ENCODE results near the gene PSMG4. TPM values are rescaled to one million over a fixed set of nuclear protein-coding genes. Genes with fewer than 3 reads are reported as not detected.
A peak's percentile ranks its signal among the peaks of the same experiment; 100 is the strongest.

The PSMG4 gene
- total and polyA plus RNA-seq, 9 of the 15 experiments (the other 6 are each of a cell fraction or from before 2014, with no cell fraction given), result 12.9 to 185 (median 52.0) TPM

DNA sequence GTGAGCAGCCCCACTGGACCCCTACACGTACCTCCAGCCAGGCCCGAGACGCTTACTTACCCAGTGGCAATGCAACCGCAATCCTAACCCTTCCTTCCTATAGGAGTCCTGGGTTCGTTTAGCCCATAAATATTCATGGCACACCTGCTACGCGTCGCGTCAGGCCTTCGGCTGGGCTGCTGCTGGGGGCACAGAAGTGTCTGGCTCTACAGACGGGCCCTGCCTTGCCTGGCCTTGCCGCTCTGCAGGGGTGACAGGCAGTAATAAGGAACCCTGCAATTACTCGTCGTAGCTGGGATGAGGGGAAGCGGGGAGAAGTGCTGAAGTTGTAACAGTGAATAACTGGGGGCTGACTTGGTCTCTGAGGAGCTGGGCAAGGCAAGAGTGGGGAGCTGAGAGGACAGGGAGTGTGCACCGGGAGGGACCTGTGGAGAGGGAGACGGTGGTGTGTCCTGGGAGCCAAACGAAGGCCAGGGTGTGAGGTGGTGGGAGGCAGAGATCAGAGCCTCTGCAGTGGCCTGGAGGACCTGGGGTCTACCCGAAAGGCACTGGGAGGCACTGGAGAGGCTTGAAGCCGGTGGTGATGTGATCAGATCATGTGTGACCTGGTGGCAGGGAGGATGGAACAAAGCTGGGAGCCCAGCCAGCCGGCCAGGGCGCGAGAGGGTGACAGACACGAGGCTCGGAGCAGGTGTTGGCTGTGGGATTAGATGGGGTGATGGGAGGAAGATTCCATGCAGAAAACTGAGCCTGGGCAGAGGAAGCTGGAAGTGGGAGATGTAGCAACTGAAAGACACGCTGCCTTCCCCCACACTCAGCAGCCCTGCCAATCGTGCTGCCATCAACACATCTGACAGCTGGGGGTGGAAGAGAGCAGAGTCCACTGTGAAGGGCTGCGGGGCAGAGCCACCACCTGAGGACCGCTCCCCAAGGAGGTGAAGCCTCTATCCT lies 36.4 kb downstream of the PSMG4 start (continued):
- TF ChIP-seq SRSF1 (IDR thresholded peaks at IDR 0.05; ENCODE audit: low read depth, low read length) (no peak), KLF13 (tag; IDR thresholded peaks at IDR 0.05; ENCODE audit: borderline replicate concordance, low read depth) (no peak), ZNF253 (CRISPR knock-in tag; conservative IDR thresholded peaks at IDR 0.05) (no peak), NCOA1 (IDR thresholded peaks at IDR 0.05; ENCODE audit: low read depth) (no peak), SMC3 (conservative IDR thresholded peaks at IDR 0.05; ENCODE audit: insufficient read depth, low read depth, low read length) (0 out of 2 replicates have a peak, but pooled peaks have one; percentile 9), SRSF3 (IDR thresholded peaks at IDR 0.05; ENCODE audit: insufficient read depth, low read length) (no peak), CREBBP (IDR thresholded peaks at IDR 0.05; ENCODE audit: low read depth, low read length) (no peak), CBX8 (IDR thresholded peaks at IDR 0.05; ENCODE audit: borderline replicate concordance, extremely low read depth, low read depth, low read length, poor library complexity, severe bottlenecking) (no peak), ZNF507 (tag; conservative IDR thresholded peaks at IDR 0.05) (no peak)
- TF ChIP-seq, protein P1, sequence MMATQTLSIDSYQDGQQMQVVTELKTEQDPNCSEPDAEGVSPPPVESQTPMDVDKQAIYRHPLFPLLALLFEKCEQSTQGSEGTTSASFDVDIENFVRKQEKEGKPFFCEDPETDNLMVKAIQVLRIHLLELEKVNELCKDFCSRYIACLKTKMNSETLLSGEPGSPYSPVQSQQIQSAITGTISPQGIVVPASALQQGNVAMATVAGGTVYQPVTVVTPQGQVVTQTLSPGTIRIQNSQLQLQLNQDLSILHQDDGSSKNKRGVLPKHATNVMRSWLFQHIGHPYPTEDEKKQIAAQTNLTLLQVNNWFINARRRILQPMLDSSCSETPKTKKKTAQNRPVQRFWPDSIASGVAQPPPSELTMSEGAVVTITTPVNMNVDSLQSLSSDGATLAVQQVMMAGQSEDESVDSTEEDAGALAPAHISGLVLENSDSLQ (IDR thresholded peaks at IDR 0.05), result peak; percentile 36; the same call in 1 of the 2 replicates
- TF ChIP-seq, protein P2, sequence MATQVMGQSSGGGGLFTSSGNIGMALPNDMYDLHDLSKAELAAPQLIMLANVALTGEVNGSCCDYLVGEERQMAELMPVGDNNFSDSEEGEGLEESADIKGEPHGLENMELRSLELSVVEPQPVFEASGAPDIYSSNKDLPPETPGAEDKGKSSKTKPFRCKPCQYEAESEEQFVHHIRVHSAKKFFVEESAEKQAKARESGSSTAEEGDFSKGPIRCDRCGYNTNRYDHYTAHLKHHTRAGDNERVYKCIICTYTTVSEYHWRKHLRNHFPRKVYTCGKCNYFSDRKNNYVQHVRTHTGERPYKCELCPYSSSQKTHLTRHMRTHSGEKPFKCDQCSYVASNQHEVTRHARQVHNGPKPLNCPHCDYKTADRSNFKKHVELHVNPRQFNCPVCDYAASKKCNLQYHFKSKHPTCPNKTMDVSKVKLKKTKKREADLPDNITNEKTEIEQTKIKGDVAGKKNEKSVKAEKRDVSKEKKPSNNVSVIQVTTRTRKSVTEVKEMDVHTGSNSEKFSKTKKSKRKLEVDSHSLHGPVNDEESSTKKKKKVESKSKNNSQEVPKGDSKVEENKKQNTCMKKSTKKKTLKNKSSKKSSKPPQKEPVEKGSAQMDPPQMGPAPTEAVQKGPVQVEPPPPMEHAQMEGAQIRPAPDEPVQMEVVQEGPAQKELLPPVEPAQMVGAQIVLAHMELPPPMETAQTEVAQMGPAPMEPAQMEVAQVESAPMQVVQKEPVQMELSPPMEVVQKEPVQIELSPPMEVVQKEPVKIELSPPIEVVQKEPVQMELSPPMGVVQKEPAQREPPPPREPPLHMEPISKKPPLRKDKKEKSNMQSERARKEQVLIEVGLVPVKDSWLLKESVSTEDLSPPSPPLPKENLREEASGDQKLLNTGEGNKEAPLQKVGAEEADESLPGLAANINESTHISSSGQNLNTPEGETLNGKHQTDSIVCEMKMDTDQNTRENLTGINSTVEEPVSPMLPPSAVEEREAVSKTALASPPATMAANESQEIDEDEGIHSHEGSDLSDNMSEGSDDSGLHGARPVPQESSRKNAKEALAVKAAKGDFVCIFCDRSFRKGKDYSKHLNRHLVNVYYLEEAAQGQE (IDR thresholded peaks at IDR 0.05; ENCODE audit: borderline replicate concordance), result peak; percentile 36; the same call in 1 of the 2 replicates
- TF ChIP-seq, protein P2 (CRISPR knock-in tag; IDR thresholded peaks at IDR 0.05; ENCODE audit: low read depth), result no peak
- TF ChIP-seq, protein P3, sequence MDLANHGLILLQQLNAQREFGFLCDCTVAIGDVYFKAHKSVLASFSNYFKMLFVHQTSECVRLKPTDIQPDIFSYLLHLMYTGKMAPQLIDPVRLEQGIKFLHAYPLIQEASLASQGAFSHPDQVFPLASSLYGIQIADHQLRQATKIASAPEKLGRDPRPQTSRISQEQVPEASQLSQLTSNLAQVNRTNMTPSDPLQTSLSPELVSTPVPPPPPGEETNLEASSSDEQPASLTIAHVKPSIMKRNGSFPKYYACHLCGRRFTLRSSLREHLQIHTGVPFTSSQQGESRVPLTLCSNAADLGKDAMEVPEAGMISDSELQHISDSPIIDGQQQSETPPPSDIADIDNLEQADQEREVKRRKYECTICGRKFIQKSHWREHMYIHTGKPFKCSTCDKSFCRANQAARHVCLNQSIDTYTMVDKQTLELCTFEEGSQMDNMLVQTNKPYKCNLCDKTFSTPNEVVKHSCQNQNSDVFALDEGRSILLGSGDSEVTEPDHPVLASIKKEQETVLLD (IDR thresholded peaks at IDR 0.05), result no peak
